HG03520 (cell line): Measurements from ENCODE around the gene PROM1.

ENCODE experiments used
- ATAC-seq: cut with Tn5 transposase; IDR thresholded peaks from one replicate; pipeline ENCODE4 v1.9.1; 2021; ENCODE audit warnings: mild to moderate bottlenecking, moderate library complexity; ENCODE audit not compliant: unreplicated experiment

Gene PROM1

GRCh38 chr4:16083241-16084191, at the start of gene PROM1:
Gene PROM1 (minus strand): TSS chr4:16084023. CDS start chr4:16075906, 8,117 bp downstream.
- no peak for ATAC-seq

- ATAC-seq: no peak
Observed at GRCh38 chr4:16133406-16133805, 49.6 kb upstream of the PROM1 start.

GRCh38 chr4:16131293-16131692, 47.5 kb upstream of the PROM1 start:
- no peak for ATAC-seq

GRCh38 chr4:16129336-16129735, 45.5 kb upstream of the PROM1 start:
- ATAC-seq: no peak

- no peak for ATAC-seq
Observed at GRCh38 chr4:16126714-16127113, 42.9 kb upstream of the PROM1 start.

- ATAC-seq: no peak
Observed at GRCh38 chr4:16125571-16126445, 42.0 kb upstream of the PROM1 start.

- ATAC-seq: no peak
Observed at GRCh38 chr4:16124232-16124631, 40.4 kb upstream of the PROM1 start.

GRCh38 chr4:16123356-16124084, 39.7 kb upstream of the PROM1 start:
- ATAC-seq: no peak

GRCh38 chr4:16122784-16123183, 39.0 kb upstream of the PROM1 start:
- ATAC-seq: no peak

- no peak for ATAC-seq
Observed at GRCh38 chr4:16122308-16122711, 38.5 kb upstream of the PROM1 start.

GRCh38 chr4:16120720-16121119, 36.9 kb upstream of the PROM1 start:
- no peak for ATAC-seq

GRCh38 chr4:16119981-16120380, 36.2 kb upstream of the PROM1 start:
- ATAC-seq: no peak

- no peak for ATAC-seq
Observed at GRCh38 chr4:16118090-16118489, 34.3 kb upstream of the PROM1 start.

- ATAC-seq: no peak
Observed at GRCh38 chr4:16117164-16117563, 33.3 kb upstream of the PROM1 start.

- ATAC-seq: no peak
Observed at GRCh38 chr4:16116493-16116990, 32.7 kb upstream of the PROM1 start.

GRCh38 chr4:16116019-16116418, 32.2 kb upstream of the PROM1 start:
- ATAC-seq: no peak

- no peak for ATAC-seq
Observed at GRCh38 chr4:16114546-16114945, 30.7 kb upstream of the PROM1 start.

GRCh38 chr4:16113741-16114140, 29.9 kb upstream of the PROM1 start:
- ATAC-seq: no peak

GRCh38 chr4:16111533-16111932, 27.7 kb upstream of the PROM1 start:
- ATAC-seq: no peak

GRCh38 chr4:16110661-16111290, 27.0 kb upstream of the PROM1 start:
- no peak for ATAC-seq
